Measurements from ENCODE around the gene TTC19.
A peak's percentile ranks its signal among the peaks of the same experiment; 100 is the strongest.

TTC19 gene

GRCh38 chr17:15999141-15999973 is at the start of gene TTC19, which contains the start of gene ZSWIM7:
Gene TTC19 (plus strand): TSS chr17:15999824. CDS start chr17:15999849, 25 bp downstream.
Gene ZSWIM7 (minus strand): TSS chr17:15999704. CDS start chr17:15999594, 110 bp downstream.
- DNase-seq = peak; percentile 87 to 88

- no peak for DNase-seq
These were observed 48.1 kb upstream of the TTC19 start for GRCh38 chr17:15951368-15952047.

GRCh38 chr17:15952048-15952532 is 47.5 kb upstream of the TTC19 start:
- no peak for DNase-seq

- DNase-seq = no peak
These were observed 46.5 kb upstream of the TTC19 start for GRCh38 chr17:15952916-15953790.

GRCh38 chr17:15954222-15954621 is 45.4 kb upstream of the TTC19 start:
- no peak for DNase-seq

GRCh38 chr17:15955793-15956541 is 43.7 kb upstream of the TTC19 start:
- no peak for DNase-seq

- peak in 1 of 2 donors; percentile 15 for DNase-seq
These were observed 42.4 kb upstream of the TTC19 start for GRCh38 chr17:15957206-15957605.

- DNase-seq = no peak
These were observed 41.9 kb upstream of the TTC19 start for GRCh38 chr17:15957608-15958307.

- DNase-seq = no peak
These were observed 41.2 kb upstream of the TTC19 start for GRCh38 chr17:15958484-15958854.

- DNase-seq = no peak
These were observed 35.9 kb upstream of the TTC19 start for GRCh38 chr17:15963670-15964110.

- no peak for DNase-seq
These were observed 34.1 kb upstream of the TTC19 start for GRCh38 chr17:15965528-15965927.

GRCh38 chr17:15966183-15966878 is 33.3 kb upstream of the TTC19 start:
- DNase-seq = no peak

GRCh38 chr17:15966879-15967248 is 32.8 kb upstream of the TTC19 start:
- no peak for DNase-seq

GRCh38 chr17:15967706-15968399 is 31.8 kb upstream of the TTC19 start:
- no peak for DNase-seq

GRCh38 chr17:15969463-15969862 is 30.2 kb upstream of the TTC19 start:
- DNase-seq = no peak

GRCh38 chr17:15970500-15970899 is 29.1 kb upstream of the TTC19 start:
- no peak for DNase-seq

GRCh38 chr17:15971098-15971678 is 28.4 kb upstream of the TTC19 start:
- DNase-seq = no peak

GRCh38 chr17:15971882-15972281 is 27.7 kb upstream of the TTC19 start:
- no peak for DNase-seq

GRCh38 chr17:15972497-15972951 is 27.1 kb upstream of the TTC19 start:
- DNase-seq = no peak

- DNase-seq = no peak
These were observed 26.6 kb upstream of the TTC19 start for GRCh38 chr17:15973016-15973415.

Measured in activated CD4-positive, alpha-beta T cell treated with anti-CD3 and anti-CD28 coated beads for 4 hours (primary cell).